Measurements from ENCODE around the gene RPL38. TPM values are rescaled to one million over a fixed set of nuclear protein-coding genes. Genes with fewer than 3 reads are reported as not detected.

The RPL38 gene
- total RNA-seq, 1 donor = 400 TPM

GRCh38 chr17:74223901-74224300 is 20.4 kb downstream of the RPL38 start:
- DNase-seq (ENCODE audit: low read depth) = no peak
- H3K4me3 ChIP-seq (ENCODE audit: low read depth, low read length) = no peak overlapping the region
- TF ChIP-seq CTCF (IDR thresholded peaks at IDR 0.05; ENCODE audit: insufficient read depth, low read length) = no peak

GRCh38 chr17:74224959-74225725 is 21.7 kb downstream of the RPL38 start:
- TF ChIP-seq CTCF (IDR thresholded peaks at IDR 0.05; ENCODE audit: insufficient read depth, low read length) = no peak
- H3K4me3 ChIP-seq (ENCODE audit: low read depth, low read length) = no peak overlapping the region
- DNase-seq (ENCODE audit: low read depth) = no peak

GRCh38 chr17:74226252-74226651 is 22.8 kb downstream of the RPL38 start:
- H3K4me3 ChIP-seq (ENCODE audit: low read depth, low read length) = no peak overlapping the region
- TF ChIP-seq CTCF (IDR thresholded peaks at IDR 0.05; ENCODE audit: insufficient read depth, low read length) = no peak
- DNase-seq (ENCODE audit: low read depth) = no peak

- no peak for TF ChIP-seq CTCF (IDR thresholded peaks at IDR 0.05; ENCODE audit: insufficient read depth, low read length)
- no peak overlapping the region for H3K4me3 ChIP-seq (ENCODE audit: low read depth, low read length)
- no peak for DNase-seq (ENCODE audit: low read depth)
Observed at GRCh38 chr17:74227271-74228080, 24.0 kb downstream of the RPL38 start.

GRCh38 chr17:74228306-74228978 is 25.0 kb downstream of the RPL38 start:
- TF ChIP-seq CTCF (IDR thresholded peaks at IDR 0.05; ENCODE audit: insufficient read depth, low read length) = no peak
- no peak for DNase-seq (ENCODE audit: low read depth)
- H3K4me3 ChIP-seq (ENCODE audit: low read depth, low read length) = no peak overlapping the region

GRCh38 chr17:74230896-74231295 is 27.4 kb downstream of the RPL38 start:
- no peak overlapping the region for H3K4me3 ChIP-seq (ENCODE audit: low read depth, low read length)
- no peak for TF ChIP-seq CTCF (IDR thresholded peaks at IDR 0.05; ENCODE audit: insufficient read depth, low read length)
- DNase-seq (ENCODE audit: low read depth) = no peak
